ENCODE results near the gene HLTF.

DNA sequence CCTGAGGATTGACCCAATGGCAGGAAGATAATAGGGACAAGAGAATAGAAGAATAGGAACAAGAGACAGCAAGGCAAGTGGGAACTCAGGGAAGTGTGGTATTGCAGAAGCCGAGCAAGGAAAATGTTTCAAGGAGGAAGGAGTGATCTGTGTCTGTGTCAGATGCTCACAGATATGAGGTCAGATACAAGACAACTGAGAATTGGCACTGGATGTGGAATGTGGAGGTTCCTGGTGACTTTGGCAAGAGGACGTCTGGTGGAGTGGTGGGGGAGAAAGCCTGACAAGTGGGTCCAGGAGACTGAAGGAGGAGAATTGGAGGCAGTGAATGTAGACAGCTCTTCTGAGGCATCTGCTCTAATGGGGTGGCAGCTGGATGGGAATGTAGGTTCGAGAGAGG lies 70.9 kb downstream of the HLTF start:
- TF ChIP-seq, protein P1, sequence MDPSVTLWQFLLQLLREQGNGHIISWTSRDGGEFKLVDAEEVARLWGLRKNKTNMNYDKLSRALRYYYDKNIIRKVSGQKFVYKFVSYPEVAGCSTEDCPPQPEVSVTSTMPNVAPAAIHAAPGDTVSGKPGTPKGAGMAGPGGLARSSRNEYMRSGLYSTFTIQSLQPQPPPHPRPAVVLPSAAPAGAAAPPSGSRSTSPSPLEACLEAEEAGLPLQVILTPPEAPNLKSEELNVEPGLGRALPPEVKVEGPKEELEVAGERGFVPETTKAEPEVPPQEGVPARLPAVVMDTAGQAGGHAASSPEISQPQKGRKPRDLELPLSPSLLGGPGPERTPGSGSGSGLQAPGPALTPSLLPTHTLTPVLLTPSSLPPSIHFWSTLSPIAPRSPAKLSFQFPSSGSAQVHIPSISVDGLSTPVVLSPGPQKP (IDR thresholded peaks at IDR 0.05; ENCODE audit: borderline replicate concordance, low read depth, low read length), result no peak
- TF ChIP-seq, protein P2, sequence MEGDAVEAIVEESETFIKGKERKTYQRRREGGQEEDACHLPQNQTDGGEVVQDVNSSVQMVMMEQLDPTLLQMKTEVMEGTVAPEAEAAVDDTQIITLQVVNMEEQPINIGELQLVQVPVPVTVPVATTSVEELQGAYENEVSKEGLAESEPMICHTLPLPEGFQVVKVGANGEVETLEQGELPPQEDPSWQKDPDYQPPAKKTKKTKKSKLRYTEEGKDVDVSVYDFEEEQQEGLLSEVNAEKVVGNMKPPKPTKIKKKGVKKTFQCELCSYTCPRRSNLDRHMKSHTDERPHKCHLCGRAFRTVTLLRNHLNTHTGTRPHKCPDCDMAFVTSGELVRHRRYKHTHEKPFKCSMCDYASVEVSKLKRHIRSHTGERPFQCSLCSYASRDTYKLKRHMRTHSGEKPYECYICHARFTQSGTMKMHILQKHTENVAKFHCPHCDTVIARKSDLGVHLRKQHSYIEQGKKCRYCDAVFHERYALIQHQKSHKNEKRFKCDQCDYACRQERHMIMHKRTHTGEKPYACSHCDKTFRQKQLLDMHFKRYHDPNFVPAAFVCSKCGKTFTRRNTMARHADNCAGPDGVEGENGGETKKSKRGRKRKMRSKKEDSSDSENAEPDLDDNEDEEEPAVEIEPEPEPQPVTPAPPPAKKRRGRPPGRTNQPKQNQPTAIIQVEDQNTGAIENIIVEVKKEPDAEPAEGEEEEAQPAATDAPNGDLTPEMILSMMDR (conservative IDR thresholded peaks at IDR 0.05; ENCODE audit: low read depth, low read length), result no peak
- TF ChIP-seq RCOR1 (IDR thresholded peaks at IDR 0.05; ENCODE audit: insufficient replicate concordance, low read length) (no peak), NFE2L2 (IDR thresholded peaks at IDR 0.05; ENCODE audit: low read depth, low read length) (no peak), POLR2A (IDR thresholded peaks at IDR 0.05; ENCODE audit: low read depth, low read length) (no peak), MAFK (IDR thresholded peaks at IDR 0.05; ENCODE audit: low read depth, low read length) (no peak), RAD21 (IDR thresholded peaks at IDR 0.05; ENCODE audit: low read length) (no peak)

Measured in IMR-90 (cell line).